Fibroblast of skin of right biceps (primary cell): ENCODE results near the gene GPR135.
A peak's percentile ranks its signal among the peaks of the same experiment; 100 is the strongest.
"Not testable (repeated sequence)": the region's sequence is repeated elsewhere in the genome, so short reads cannot be mapped to it uniquely, and the experiment has no call there.

Source experiments
- DNase-seq: peaks from one replicate; pipeline ENCODE4 v3.0.0-alpha.2; 2013

GPR135 gene

DNA sequence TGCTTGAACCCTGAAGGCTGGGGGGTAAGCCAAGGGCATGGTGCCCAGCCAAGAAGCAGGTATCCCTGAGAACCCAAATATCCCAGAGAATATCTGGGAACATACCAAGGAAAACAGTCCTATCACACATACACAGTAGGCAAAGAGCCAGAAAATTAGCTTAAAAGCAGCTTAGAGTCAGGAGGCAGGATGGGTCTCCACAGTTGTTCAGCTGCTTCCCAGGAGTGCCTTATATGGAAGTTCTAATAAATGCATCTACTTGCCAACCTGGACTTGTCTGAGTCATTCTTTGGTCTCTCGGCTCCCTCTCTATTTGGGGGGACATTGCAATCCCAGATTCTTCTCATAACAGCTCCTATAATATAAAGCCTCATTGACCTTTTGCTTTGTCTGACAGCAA, 9.0 kb upstream of the GPR135 start:
- DNase-seq: peak; percentile 82

DNA sequence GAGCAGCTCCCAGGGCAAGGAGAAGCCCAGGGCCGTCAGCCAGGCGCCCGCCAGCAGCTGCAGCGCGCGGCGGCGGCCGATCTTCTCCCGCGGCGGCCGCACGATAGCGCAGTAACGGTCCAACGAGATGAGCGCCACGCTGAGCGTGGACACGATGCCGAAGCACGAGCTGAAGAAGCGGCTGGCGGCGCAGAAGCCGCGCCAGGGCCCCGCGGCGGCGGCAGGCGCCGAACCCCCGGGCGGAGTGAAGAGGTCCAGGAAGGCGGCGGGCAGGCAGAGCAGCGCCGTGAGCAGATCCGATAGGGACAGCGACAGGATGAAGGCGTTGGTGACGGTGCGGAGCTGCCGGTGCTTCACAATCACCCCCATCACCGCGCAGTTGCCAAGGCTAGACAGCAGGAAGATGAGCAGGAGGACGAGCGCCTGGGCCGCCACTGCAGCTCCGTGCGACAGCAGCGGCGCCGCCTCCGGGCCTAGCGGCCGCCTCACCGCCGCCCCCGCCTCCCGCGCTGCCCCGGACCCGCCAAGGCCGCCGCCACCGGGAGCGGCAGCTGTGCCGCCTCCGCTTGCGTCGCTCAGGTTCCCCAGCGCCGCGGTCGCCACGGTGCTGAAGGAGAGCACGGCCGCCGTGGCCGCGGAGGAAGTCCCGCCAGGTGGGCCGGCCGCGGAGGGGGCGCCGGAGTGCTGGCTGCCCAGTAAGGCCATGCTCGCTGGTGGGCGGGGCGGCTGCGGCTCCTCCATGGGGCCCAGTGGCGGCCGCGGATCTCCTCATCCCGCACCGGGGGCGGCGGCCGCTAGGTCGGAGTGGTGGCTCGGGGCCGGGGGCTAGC, 479 bp downstream of the GPR135 start:
- DNase-seq: peak; percentile 61

DNA sequence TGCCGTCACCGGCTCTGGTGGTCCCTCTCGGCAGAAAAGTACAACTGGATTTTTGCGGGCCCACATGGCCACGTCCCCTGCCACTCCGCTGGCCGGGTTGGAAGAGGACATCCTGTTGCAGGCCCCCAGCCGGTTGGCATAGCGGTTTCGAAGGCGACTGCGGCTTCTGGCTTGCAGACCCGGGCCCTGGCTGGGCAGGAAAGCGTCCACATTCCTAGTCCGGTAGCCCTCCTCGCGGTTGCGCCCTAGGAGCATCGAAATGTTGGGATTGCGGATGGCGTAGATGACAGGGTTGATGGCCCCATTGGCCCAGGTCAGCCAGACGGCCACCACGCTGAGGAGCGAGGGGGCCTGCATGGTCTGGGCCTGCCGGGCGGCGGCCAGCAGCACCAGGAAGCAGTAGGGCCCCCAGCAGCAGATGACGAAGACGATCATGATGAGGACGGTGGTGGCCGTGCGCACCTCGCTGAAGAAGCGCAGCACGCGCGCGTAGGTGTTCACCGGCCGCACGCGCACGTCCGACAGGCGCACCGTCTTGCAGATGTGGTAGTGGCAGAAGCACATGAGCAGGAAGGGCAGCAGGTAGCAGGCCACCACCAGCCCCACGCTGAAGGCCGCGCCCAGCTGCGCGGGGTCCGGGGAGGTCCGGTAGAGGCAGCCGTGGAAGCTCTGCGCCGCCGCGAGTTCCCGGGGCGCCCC, 1.2 kb downstream of the GPR135 start:
- DNase-seq: no peak

DNA sequence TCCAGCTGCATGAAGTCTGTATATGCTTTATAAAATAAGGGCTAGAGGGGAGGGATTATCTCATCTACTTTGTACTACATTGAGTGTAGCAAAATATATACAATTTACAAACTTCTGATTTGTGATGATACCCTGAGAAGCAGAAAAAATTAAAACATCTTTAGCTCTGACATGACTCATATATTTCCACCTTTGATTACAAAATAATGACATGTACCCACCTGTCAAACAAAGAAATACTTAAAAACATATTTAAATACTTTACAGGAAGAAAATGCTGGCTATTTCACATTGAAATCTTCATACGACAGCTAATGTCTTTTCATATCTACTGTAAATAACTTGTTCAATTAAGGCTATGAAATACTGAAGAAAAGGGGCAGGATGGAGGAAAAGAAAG, 3.3 kb downstream of the GPR135 start:
- DNase-seq: no peak

DNA sequence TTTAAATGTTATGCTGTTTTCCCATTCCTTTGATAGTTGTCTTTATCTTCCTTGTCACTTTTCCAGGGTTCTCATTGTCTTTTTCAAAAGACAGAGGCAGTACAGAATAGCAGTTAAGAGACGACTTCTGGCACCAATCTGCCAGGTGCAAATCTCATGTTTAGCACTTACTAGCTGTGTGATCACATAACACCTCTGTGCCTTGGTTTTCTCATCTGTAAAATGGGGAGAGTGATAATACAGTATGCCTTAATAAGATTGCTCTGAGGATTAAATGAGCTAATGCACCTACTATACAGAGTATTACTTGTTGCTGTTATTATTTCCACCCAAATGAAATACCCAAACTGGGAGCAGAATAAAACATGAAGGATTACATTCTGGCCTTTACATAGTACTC, 4.8 kb downstream of the GPR135 start:
- no peak for DNase-seq

DNA sequence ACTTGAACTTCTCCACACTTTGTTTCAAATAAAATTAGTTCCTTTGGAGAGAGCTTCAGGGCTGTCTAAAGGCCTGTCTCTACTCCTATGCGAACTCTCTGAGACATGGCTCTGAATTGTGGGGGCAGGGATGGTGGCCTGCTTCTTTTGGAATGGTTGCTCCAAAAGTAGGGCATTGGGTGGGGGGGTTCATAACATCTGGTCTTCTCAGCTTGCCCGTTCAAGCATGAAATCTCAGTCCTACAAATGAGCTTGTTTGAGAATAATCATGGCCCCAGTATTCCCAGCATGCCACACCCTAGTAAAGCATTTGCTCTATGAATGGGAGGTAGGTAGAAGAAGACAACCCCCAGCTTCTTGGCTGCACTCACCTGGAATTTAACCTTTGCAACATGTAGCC, 6.7 kb downstream of the GPR135 start:
- DNase-seq: no peak

DNA sequence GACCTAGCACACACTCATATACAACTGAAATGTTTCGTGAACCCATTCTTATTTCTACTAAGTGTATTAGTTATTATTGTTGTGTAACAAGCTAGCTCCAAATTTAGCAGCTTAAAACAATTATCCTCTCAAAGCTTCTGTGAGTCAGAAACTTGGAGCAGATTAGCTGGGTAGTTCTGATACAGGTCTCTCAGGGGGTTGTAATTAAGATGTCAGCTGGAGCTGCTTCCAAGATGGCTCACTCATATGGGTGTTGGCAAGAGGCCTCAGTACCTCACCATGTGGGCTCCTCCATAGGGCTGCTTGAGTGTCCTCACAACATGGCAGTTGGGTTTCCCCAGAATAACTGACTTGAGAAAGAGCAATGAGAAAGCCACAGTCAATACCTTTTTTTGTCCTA, 9.8 kb downstream of the GPR135 start:
- DNase-seq: peak; percentile 84

DNA sequence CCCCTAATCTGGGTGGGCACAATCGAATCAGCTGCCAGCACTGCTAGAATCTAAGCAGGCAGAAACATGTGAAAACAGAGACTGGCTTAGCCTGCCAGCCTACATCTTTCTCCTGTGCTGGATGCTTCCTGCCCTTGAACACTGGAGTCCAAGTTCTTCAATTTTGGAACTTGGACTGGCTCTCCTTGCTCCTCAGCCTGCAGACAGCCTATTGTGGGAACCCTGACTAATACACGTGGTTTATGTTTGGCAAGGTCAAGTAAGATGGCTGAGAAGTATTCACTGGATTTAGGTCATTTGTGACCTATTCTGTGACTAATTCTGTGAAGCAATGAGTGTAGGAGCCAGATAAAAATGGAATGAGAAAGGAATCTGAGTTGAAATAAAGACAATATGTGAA, 11.0 kb downstream of the GPR135 start:
- DNase-seq: peak; percentile 96

DNA sequence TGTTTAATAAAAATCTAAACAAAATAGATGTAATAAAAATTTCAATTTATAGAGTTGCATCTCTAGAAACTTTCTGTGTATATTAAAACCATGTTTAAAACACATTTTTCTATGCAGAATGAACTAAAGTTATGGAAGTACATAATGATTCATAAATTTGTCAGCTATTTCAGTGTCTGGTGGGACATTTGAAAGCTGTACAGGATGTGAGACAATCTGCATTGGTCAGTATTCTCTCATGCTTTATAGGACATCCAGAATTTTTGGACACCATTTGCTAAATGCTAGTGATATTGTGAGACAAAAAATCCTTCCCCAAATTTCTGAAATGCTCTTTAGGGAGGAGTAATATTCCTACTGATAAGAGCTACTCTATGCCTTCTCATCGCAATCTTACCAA, 13.3 kb downstream of the GPR135 start:
- no peak for DNase-seq

DNA sequence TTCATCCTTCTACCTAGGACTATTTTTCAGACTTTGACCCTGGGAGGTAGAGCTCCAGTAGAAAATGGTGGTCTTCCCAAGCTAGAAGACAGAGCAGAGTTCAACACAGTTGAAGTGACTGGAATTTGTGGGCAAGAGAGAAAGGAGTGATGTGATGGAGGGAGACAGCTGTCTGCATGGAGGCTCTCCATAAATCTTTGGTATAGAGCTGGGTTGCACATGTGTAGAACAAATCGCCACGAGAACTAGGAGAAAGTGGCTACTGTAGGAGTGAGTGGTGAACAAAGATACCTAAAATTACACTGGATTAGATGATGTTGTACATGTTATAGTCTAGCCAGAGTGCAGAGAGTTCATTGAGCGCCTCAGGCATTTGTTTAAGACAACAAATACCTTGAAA, 14.5 kb downstream of the GPR135 start:
- DNase-seq: no peak

DNA sequence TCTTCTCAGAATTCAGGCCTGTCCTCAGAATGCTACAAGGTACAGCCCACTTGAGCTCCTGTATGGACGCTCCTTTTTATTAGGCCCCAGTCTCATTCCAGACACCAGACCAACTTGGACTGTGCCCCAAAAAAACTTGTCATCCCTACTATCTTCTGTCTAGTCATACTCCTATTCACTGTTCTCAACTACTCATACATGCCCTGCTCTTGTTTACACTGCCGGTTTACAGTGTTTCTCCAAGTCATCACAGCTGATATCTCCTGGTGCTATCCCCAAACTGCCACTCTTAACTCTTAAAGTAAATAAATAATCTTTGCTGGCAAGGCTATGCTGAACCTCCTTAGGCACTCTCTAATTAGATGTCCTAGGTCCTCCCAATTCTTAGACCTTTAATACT, 16.5 kb downstream of the GPR135 start:
- DNase-seq: not testable (repeated sequence)

DNA sequence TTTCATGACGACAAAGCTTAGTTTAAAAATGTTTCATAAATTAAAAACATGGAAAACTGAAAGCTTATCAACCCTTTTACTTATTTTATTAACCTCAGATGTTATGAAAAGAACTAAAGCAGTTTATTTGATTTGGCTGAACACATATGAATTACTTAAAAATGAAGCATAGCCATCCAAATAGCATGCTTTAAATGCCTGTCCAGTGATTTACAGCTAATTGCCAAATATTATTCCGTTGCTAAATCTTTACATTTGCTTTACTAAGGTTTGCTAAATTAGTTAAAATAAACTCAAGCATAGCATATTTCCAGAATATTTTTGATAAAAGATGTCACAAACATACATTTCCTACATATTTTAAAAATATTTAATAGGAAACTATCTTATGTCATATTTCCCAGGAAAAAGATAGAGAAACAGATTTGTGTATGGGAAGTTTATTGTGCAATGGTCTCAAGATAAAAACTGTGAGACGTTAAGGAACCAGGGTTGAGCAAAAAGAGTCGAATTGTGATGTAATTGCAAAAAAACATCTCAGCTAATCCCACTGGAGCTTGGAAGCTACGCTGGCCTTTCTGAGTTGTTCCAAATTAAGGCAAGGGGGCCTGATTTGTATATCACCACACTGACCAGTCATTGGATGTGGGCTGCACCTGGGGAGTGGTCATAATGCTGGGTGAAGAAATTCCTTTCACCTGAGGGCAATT, 25.8 kb downstream of the GPR135 start:
- peak; percentile 68 for DNase-seq

DNA sequence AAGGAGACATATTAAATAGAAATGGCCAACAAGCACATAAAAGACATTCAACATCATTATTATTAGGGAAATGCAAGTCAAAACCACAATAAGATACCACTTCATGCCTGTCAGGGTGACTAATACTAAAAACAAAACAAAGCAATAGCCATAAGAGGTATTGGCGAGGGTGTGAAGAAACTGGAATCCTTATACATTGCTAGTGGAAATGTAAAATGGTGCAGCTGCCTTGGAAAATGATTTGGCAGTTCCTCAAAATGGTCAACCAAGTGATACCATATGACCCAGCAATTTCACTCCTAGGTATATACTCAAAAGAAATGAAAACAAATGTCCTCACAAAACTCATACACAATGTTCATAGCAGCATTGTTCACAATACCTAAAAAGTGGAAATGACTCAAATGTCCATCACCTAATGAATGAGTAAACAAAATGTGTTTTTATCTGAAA, 27.0 kb downstream of the GPR135 start:
- peak; percentile 88 for DNase-seq

DNA sequence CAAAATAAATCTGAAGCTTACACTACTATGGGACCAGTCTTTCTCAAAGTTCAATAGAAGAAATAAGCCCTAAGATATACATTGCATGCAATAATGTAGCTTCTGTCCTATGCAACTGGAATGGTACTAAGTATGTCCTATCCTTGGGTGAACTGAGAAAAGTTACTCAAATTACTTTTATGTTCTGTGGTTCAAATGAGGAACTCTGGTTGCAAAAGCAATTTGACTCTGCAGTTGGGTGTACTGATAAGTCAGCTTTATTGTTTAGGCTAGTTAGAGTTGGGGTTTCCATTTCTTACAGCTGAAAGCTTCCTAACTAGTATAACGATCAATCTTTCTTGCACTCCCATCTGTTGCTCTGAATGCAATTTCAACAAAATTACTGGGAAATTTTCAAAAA, 29.2 kb downstream of the GPR135 start:
- DNase-seq: no peak

DNA sequence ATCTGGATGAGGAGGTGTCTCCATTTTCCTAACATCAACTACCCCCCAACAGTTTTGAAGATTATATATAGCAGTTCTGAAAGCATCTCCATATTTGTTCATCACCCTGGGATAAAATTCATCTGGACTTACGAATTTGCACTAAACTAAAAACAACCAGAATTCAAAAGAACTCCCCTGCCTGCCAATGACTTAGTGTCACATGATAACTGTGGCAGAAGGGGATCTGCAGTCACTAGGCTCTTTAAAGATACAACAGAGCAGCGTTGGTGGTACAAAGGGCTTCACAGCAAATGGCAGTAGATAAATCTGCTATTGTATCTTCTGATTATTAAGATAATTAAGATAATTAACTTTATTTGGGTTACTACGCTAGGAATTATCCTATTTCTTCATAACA, 30.1 kb downstream of the GPR135 start:
- no peak for DNase-seq

DNA sequence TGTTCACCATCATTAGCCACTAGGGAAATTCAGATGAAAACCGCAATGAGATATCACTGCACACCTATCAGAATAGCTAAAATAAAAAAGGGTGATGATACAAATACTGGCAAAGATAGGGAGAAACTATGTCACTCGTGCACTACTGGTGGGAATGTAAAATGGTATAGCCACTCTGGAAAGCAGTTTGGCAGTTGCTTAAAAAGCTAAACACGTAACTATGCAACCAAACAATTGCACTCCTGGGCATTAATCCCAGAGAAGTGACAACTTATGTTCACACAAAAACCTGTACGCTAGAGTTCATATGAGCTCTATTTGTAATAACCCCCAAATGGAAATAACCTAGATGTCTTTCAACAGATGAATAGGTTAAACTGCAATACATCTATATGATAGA, 35.4 kb downstream of the GPR135 start:
- DNase-seq: no peak

DNA sequence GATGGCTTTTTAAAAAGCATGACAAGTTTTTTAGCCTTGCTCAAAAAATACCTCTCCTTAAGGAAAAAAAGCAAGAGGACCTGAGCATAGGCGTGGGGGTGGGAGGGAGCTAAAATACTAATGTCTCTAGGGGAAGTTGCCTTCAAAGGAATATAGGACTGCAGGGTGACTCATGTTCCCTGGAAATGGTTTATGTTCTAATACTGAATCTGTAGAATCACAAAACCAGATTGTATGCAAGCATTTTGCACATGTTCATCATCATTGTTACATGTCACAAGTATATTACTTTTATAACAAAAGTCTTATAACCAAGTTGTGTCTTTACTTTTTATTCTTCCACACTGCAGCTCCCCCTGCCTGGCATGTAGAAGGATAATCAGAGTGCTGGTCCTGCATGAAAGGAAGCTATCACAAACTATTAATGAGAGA, 36.6 kb downstream of the GPR135 start:
- peak; percentile 88 for DNase-seq

DNA sequence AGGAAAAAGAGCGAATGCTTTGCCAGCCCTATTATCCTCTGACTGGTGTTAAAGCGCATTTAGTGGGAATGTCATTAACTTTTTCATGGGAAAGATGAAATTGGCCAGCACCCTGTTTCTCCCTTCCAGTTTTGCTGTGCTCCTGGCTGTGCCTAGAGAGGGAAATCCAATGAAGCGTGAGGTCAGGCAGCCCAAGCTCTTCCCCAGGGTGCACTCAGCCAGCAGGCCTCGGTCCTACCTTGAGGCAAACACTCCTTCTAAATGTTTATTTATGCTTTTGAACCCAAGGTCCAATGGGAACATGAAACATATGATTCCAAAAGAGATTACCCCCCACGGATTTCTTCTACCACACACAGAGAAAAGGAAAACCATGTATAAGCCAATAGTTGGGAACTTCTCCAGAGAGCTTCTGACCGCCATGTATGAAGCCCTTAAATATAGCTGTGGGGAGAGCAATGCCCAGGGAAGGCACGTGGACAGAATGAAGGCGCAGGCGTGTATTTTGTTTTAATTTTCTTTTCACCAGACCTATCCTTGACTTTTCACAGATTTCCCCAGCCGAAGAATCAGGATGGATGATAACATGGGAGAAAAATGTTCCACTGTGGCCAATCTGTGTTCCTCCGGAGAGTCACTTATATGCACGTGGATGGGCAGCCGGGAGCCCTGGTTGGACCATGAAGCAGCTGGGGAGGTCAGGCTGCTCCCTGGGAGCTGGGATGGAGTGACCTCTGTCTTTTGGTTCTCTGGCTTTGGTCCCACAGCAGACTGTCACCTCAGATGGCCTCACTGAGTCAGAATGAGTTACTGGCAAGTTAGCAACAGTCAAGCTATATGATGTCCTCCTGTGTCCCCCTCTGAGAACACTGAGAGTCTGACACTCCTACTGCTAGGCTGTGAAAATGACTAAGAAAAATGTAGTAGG, 37.3 kb downstream of the GPR135 start:
- DNase-seq: no peak

DNA sequence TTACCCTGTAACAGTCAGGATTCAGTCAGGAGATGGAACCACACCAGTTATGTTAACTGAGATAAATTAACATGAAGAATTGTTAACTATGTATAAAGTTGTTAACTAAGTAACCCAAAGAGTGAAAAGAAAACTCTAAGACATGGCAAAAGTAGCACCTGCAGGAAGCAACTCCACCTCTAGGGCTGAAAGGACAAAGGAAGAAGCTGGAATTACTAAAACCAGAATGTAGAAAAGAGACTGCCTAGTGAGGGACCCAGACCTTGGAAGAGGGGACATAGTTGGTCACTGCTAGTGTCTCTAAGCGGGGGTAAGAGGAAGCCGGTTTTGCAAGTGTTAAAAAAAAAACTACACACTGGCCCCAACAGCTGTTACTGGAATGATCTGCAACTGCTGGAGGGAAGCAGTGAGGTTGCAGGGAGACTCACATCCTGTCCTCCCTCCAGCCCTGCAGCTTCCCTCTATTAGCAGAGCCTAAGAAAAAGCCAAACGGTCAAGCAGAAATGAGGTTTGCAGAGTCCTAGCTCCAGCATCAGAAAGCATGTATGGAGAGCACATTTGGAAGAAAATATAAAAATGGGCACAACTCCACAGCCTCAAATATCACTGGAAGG, 39.8 kb downstream of the GPR135 start:
- peak; percentile 35 for DNase-seq

DNA sequence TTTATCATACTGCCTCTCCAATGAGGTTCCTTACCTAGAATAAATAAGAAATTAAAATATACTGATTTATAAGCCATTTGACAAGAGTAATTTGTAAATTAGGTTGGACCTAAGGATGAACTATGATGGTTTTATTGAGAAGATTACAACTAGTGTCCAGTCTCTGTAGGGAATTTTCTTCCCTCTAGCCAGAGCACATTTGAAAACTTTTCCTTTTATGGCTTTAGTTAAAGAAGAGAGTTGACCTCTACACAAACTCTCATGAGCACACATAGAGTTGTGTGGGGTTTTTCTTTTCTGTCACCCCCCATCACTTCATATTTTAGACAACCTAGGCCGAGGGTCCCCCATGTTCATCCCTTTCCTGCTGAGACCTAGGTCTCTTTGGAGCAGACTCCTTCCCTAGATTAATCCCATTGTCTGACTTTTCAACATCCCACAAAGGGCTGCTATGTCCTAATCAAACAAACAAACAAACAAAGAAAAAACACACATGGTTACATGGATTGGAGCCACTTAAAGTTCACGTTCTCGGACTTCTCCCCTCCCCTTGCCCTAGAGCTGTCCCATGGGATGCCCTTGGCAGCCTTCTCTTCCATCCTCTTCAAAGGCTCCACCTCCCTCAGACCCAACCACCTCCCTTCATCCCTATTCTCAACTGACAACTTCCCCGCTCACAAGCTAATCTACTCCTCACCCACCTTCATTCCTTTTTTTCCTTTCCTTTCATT, 40.7 kb downstream of the GPR135 start:
- no peak for DNase-seq
